ENCODE results near the gene HLA-DRB5. TPM values are rescaled to one million over a fixed set of nuclear protein-coding genes. Genes with fewer than 3 reads are reported as not detected.

HLA-DRB5 gene
- total and polyA plus RNA-seq, 2 of the 4 experiments (the other 2 are of a cell fraction), result not detected

GRCh38 chr6:32519910-32520258, 10.2 kb downstream of the HLA-DRB5 start (continued):
- TF ChIP-seq CHD1 (IDR thresholded peaks at IDR 0.05; ENCODE audit: low read depth, low read length) (no peak), RAD21 (IDR thresholded peaks at IDR 0.05; ENCODE audit: low read length) (no peak), RFX5 (IDR thresholded peaks at IDR 0.05; ENCODE audit: low read depth, low read length) (no peak)

GRCh38 chr6:32519118-32519909, 10.8 kb downstream of the HLA-DRB5 start:
- DNase-seq (no peak), ATAC-seq (ENCODE audit: low read depth) (no peak)
- no TSS peak for BruUV-seq (replicated peaks)
- in situ Hi-C loops (cut with MboI; ENCODE audit: low sequenced_read_pairs) (no loop called here), dilution Hi-C loops (cut with HindIII; ENCODE audit: low sequenced_read_pairs, unreplicated experiment) (no loop called here), intact Hi-C loops (cut with micrococcal nuclease) (no loop called here)
- H3K36me3 ChIP-seq (ENCODE audit: control insufficient read depth, insufficient read depth, low read length), result no peaks in the 10 kb centered on the region
- H3K79me1 ChIP-seq (ENCODE audit: low read depth in 1 of 2, low read length in 2 of 2), result no peaks in the 10 kb centered on the region
- H3K27me3 ChIP-seq (ENCODE audit: control insufficient read depth, insufficient read depth, low read length), result no peaks in the 10 kb centered on the region
- H4K5ac ChIP-seq (ENCODE audit: low read depth, low read length), result no peak overlapping the region
- no CpG with 5 or more reads among the region's 4 CpGs for WGBS, 2 experiments (ENCODE audit: extremely low coverage in 2 of 2, insufficient read length in 1 of 2)
- H2AK9ac ChIP-seq (replicated peaks; ENCODE audit: low read depth, low read length, poor library complexity), result no peak overlapping the region
- no peak overlapping the region for H3K56ac ChIP-seq (ENCODE audit: extremely low read depth, insufficient read depth, low read length)
- no peak overlapping the region for H2BK5ac ChIP-seq (ENCODE audit: low read depth, low read length, poor library complexity, severe bottlenecking)
- H2AK5ac ChIP-seq (ENCODE audit: low read depth, low read length), result no peak overlapping the region
- H3K9me3 ChIP-seq (ENCODE audit: control insufficient read depth, insufficient read depth, low read length), result no peaks in the 10 kb centered on the region
- no peak overlapping the region for H3K14ac ChIP-seq (replicated peaks; ENCODE audit: low read depth, low read length)
- no peak overlapping the region for H3K4me3 ChIP-seq (ENCODE audit: insufficient read depth, low read depth, low read length)
- no peak overlapping the region for H2BK15ac ChIP-seq (ENCODE audit: low read depth, low read length)
- no peaks in the 10 kb centered on the region for H3K9me1 ChIP-seq (ENCODE audit: insufficient read depth, low read length)
- H3K4me2 ChIP-seq (ENCODE audit: low read depth, low read length), result no peak overlapping the region
- CTCF ChIA-PET, result no interaction called here
- no peak overlapping the region for H3K27ac ChIP-seq (ENCODE audit: insufficient read depth, low read length)
- H2AFZ ChIP-seq (replicated peaks; ENCODE audit: low read length, poor library complexity), result no peak overlapping the region
- no peak overlapping the region for H4K91ac ChIP-seq (ENCODE audit: insufficient read depth, low read depth, low read length)
- no peak overlapping the region for H4K8ac ChIP-seq (ENCODE audit: low read depth in 2 of 2, low read length in 2 of 2)
- no peak overlapping the region for H2BK120ac ChIP-seq (ENCODE audit: low read depth, low read length)
- H3K9ac ChIP-seq (ENCODE audit: low read depth, low read length), result no peak overlapping the region
- H3K4me1 ChIP-seq (ENCODE audit: control insufficient read depth, insufficient read depth, low read length), result no peaks in the 10 kb centered on the region
- no peaks in the 10 kb centered on the region for H4K20me1 ChIP-seq (ENCODE audit: insufficient read depth, low read length)
- no peak overlapping the region for H2BK20ac ChIP-seq (ENCODE audit: low read depth, low read length)
- no peak overlapping the region for H3K18ac ChIP-seq (ENCODE audit: low read depth, low read length)
- no peak overlapping the region for H3K23ac ChIP-seq (ENCODE audit: low read depth, low read length)
- H3K4ac ChIP-seq (ENCODE audit: low read depth, low read length), result no peak overlapping the region
- POLR2A ChIA-PET (ENCODE audit: unreplicated experiment), result no interaction called here
- TF ChIP-seq NFE2L2 (IDR thresholded peaks at IDR 0.05; ENCODE audit: low read depth, low read length), result no peak
- no peak for TF ChIP-seq CHD1 (IDR thresholded peaks at IDR 0.05; ENCODE audit: low read depth, low read length)
- TF ChIP-seq POLR2A (IDR thresholded peaks at IDR 0.05; ENCODE audit: low read depth, low read length), result no peak

Measured in IMR-90 (cell line).